ENCODE measurements around the gene LIFR.

The LIFR gene

GRCh38 chr5:38500573-38501260 is 55.7 kb downstream of the LIFR start:
- TF ChIP-seq POLR2A (IDR thresholded peaks at IDR 0.05; ENCODE audit: low read length) (no peak), GATA1 (IDR thresholded peaks at IDR 0.05; ENCODE audit: low read depth, low read length) (no peak)

DNA sequence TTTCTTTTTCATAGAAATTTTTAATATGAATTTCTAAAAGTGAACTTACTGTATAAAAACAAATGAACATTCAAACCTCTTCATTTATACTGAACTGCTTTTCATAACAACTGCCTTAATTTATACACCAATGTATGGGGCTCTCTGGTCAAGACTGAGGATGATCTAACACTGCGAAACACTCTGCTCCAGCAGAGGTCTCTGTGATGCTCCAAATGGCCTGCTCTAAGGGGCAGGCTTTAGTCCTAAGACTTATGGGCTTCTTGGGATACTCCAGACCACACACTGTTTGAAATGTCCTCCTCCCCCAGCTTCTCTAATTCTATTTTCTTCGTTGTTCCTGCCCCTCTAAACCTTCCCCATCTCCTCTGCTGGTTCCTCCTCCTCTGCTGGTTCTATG is 58.5 kb downstream of the LIFR start:
- TF ChIP-seq POLR2A (IDR thresholded peaks at IDR 0.05; ENCODE audit: low read length) (no peak), GATA1 (IDR thresholded peaks at IDR 0.05; ENCODE audit: low read depth, low read length) (no peak)
- no peak for DNase-seq

More at GRCh38 chr5:38500573-38501260, 55.7 kb downstream of the LIFR start:
- DNase-seq: no peak

DNA sequence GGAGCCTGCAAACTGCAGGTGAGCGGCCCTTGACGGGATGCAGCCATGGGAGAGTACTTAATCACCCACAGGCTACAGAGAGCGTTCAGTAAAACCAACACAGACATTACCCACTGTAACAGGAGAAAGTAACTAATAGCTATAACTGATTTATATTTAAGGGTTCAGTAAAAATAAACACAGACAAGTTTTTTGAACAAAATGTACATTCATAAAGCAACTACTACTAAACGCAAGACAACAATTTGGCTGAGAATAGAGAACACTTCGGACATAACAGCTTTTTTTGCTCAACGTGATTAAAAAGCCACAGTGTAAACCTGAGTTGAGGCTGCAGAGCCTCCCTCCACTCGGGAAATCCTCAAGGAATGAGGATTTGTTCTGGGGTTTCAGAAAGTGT is 61.7 kb downstream of the LIFR start:
- DNase-seq: no peak
- TF ChIP-seq POLR2A (IDR thresholded peaks at IDR 0.05; ENCODE audit: low read length): no peak
- no peak for TF ChIP-seq GATA1 (IDR thresholded peaks at IDR 0.05; ENCODE audit: low read depth, low read length)

DNA sequence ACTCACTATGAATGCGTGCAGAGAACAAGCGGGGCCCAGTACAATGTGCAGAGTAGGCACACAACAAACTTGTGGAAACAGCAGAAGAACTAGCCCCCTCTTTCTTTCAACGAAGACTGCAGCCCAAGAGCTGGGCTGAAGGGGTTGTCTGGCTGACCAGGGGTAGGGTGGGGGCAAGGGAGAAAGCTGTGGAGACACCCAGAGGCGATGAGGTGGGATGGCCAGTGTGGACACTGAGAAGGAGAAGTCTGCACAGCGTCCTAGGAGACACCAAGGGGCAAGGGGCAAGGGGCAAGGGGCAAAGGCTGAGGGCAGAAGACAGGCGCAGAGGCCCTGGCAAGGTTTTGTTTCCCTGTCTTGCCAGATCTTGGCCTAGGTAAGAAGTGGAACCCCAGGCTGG is 62.3 kb downstream of the LIFR start:
- TF ChIP-seq POLR2A (IDR thresholded peaks at IDR 0.05; ENCODE audit: low read length) (no peak), GATA1 (IDR thresholded peaks at IDR 0.05; ENCODE audit: low read depth, low read length) (no peak)
- DNase-seq: no peak

DNA sequence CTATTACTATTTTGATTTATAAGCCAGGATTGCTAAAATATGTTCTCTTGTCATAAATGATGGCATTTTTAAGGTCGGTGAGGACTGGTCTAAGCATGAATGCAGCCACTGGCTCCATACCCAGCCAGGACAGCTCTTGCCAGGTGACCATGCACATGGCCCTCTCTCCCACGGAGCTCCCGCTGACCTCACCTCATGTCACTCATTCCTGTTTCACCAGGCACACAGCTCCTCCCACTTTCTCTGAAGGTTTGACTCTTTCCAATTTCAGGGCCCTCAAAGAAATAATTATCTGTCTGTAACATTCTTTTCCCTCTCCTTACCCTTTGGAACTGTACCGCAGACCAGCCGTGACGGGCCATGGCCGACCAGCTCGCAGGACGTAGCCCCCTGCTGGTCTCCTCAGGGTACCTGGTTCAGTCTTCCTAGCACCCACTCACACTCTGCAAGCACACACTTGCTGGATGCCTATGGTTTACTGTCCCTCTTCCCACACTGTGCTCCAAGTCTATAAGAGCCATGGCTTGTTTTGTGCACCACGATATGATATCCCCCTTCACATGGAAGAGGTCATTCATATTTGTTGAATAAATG is 72.5 kb downstream of the LIFR start:
- DNase-seq: peak in 1 of 2 experiments; percentile 2
- TF ChIP-seq GATA1 (IDR thresholded peaks at IDR 0.05; ENCODE audit: low read depth, low read length) (no peak), POLR2A (IDR thresholded peaks at IDR 0.05; ENCODE audit: low read length) (no peak)

DNA sequence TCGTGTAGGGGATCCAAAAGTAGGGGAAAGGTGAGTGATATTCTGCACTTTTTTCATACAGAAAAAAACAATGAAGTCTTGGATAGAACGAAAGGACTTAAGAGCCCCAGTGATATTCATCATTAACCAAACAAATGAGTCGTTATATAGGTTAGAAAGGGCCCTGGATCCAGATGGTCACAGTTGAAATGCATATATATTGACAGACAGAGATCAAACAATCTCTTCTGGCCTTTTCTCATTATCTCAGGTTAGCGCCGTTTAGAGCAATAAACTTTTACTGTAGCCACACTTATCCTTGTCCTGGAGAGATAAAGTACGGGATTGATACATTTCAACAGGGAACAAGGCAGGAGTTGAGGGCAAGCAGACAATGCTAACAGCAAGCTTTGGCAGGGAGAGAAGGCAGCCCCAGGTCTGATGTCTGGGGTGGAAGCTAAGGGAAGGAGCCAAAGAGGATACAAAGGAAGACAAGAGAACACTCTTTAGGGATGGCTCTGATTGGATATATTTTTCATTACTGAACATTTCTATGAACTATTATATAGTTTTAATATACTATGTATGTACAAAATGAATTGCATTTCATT is 77.0 kb downstream of the LIFR start:
- TF ChIP-seq GATA1 (IDR thresholded peaks at IDR 0.05; ENCODE audit: low read depth, low read length) (no peak), POLR2A (IDR thresholded peaks at IDR 0.05; ENCODE audit: low read length) (no peak)

DNA sequence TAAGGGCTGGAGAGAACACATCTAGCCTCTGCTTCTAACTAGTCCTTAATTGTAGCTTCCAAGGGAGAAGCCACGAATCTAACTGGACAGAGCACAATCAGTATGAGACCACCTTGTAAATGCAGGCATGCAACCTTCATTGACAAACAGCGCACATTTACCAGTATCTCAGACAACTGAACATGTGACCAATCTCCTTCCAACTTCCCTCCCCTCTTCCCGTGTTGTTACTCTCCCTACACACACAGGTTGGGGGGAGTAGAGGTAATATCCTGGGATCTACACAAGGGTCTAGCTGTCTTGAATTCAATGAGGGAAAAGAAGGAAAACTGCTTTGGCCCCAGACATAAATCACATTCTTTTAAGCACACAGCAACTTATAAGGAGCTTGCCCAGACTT is 77.6 kb downstream of the LIFR start:
- TF ChIP-seq POLR2A (IDR thresholded peaks at IDR 0.05; ENCODE audit: low read length) (no peak), GATA1 (IDR thresholded peaks at IDR 0.05; ENCODE audit: low read depth, low read length) (no peak)
- DNase-seq: no peak

More for the DNA sequence above, 77.0 kb downstream of the LIFR start:
- no peak for DNase-seq

DNA sequence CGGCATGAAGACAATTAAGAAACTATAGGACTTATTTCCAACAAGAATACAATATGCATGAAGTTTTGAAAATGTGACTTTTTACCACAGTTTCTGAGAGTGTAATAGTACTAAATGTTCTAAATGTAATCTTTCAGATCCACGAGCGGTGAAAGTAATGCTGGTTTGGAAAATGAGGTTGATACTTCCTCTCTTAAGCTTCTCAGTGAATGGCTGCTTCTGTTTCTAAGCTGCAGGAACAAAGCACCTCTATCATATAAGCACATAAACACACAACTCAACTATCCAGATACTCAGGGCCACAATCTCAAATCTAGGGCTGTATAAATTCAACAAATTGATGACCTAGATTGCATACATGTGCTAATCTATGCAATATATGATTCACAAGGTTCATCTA is 78.3 kb downstream of the LIFR start:
- no peak for DNase-seq
- no peak for TF ChIP-seq GATA1 (IDR thresholded peaks at IDR 0.05; ENCODE audit: low read depth, low read length)
- TF ChIP-seq POLR2A (IDR thresholded peaks at IDR 0.05; ENCODE audit: low read length): no peak

DNA sequence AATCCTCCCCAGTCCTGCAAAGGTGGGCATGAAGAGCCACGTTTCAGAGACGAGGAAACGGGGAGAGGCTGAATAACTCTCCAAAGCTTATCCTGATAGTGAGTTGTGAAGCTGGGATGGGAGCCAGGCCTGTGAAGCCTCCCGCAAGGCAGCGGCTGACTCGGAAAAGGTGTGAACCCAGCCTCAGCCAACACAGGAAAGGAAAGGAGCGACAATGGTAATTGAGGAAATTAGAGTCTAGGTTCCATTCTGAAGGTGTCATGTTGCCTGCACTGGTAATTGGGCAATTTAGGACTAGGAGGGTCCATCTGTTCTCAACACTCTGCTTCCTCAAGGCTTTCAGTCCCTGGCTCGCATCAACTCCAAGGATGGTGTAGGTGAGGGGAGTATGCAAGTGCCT is 83.4 kb downstream of the LIFR start:
- DNase-seq: no peak
- TF ChIP-seq POLR2A (IDR thresholded peaks at IDR 0.05; ENCODE audit: low read length): no peak

GRCh38 chr5:38472541-38472940 is 83.9 kb downstream of the LIFR start:
- no peak for DNase-seq
- no peak for TF ChIP-seq POLR2A (IDR thresholded peaks at IDR 0.05; ENCODE audit: low read length)
- TF ChIP-seq GATA1 (IDR thresholded peaks at IDR 0.05; ENCODE audit: low read depth, low read length): no peak

GRCh38 chr5:38471709-38472108 is 84.7 kb downstream of the LIFR start:
- DNase-seq: no peak
- TF ChIP-seq GATA1 (IDR thresholded peaks at IDR 0.05; ENCODE audit: low read depth, low read length) (no peak), POLR2A (IDR thresholded peaks at IDR 0.05; ENCODE audit: low read length) (no peak)

DNA sequence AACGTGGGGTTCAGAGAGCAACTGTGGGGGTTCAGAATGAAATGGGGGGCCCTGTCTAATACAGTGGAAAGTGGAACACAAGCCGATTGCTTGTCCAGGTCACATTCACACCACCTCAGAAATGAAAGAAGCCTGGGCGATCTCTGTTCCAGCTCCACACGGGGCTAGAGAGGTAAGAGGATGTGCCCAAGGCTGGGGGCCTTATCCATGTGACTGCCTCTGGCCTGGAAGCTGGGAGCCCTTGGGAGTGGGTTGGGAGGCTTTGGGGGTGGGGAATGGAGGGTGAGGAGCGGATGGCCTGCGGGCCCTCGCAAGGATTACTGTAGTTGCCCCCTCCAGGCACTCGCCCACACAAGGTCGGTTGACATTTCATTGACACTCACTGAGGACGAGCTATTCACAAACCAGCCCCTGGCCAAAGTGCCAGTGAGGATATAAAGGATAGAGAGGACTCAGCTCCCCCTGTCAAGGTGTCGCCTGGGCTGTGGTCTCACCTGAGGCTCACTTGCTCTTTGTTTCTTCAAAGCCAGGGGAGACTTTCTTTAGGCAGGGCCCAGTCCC is 86.7 kb downstream of the LIFR start:
- DNase-seq: no peak
- no peak for TF ChIP-seq GATA1 (IDR thresholded peaks at IDR 0.05; ENCODE audit: low read depth, low read length)
- no peak for TF ChIP-seq POLR2A (IDR thresholded peaks at IDR 0.05; ENCODE audit: low read length)

DNA sequence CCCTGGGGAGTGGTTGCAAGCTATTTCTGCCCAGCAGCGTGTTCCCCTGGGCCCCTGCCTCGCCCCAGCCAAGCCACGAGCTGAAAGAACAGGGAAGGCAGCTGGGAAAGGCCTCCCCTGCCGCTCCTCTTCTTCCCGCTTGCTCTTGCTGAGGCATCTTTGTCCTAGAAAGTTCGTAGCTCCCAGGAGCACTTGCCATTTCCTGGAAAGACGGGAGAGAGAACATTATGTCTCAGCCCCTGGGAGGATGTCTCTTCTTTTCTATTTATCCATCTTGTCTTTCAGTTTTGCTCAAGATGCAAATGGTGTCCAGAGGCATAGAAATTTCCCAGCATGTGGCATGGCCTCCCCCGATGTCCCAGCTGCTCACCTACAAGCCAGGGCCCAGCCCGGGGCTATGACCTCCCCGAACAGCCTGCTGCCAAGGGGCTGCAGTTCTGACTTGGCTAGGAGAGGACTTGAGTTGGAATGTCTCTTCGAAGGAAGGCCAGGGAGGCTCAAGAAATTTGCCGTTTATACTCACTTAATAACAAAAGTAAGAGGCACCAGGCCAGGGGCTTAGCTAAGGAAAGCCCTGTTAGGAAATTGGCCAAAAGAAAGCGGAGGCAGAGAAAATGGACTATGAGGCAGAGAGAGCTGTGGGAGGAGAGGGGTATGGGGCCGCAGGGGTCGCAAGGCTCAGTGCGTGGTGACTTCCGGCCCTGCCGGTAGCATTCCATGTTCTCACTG is 87.3 kb downstream of the LIFR start:
- TF ChIP-seq GATA1 (IDR thresholded peaks at IDR 0.05; ENCODE audit: low read depth, low read length): no peak
- no peak for TF ChIP-seq POLR2A (IDR thresholded peaks at IDR 0.05; ENCODE audit: low read length)
- DNase-seq: no peak

DNA sequence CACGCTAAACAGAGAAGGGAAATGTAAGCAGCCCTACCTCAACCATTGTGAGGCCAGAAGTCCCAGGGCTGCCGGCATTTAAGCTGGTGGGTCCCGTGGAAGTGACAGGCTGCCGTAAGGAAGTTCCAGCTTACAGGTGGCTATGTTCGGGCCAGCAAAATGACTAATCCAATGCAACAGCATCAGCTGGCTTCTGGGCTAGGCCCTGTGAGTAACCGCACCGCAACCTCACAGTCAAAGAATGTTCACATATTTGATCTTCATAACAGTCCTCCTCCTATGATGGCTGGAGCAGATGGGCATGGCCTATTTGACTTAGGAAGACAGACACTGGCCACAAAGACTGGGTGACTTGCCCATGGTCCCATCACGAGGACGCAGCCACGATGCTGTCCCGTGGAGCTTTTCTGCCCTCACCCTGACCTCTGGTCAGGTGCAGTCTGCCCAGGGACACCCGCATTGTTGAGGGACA is 88.2 kb downstream of the LIFR start:
- TF ChIP-seq GATA1 (IDR thresholded peaks at IDR 0.05; ENCODE audit: low read depth, low read length): no peak
- no peak for TF ChIP-seq POLR2A (IDR thresholded peaks at IDR 0.05; ENCODE audit: low read length)
- no peak for DNase-seq

Measured in erythroblast (primary cell).